ENCODE data around the gene SLC8A2.

Gene SLC8A2

DNA sequence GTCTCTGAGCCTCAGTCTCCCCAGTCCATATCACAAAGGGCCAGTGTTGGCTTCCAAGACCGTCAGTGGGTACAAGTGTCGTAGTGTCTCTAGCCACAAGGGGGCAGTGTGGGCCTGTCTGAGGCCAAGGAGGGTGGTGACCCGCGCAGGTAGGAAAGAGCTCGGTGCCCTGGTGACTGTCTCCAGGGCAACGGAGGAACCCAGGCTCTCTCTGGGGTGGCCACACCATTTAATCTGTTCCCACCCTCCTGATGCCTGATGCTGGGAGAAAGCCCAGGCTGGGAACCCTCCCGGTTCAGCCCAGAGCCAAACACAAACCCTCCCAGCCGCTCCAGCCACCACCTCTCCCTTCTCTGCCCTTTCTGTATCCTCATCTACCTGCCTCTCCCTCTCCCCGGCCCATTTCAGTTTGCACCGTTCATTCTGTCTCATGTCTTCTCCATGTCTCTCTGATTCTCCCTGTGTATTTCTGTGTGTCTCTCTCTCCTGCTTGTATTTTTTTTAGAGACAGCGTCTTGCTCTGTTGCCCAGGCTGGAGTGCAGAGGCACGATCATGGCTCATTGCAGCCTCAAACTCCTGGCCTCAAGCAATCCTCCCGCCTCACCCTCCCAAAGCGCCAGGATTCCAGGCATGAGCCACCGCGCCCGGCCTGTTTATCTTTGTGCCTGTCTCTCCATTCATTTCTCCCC, 34.8 kb downstream of the SLC8A2 start:
- H3K27ac ChIP-seq: no peak overlapping the region
- TF ChIP-seq, protein P1, sequence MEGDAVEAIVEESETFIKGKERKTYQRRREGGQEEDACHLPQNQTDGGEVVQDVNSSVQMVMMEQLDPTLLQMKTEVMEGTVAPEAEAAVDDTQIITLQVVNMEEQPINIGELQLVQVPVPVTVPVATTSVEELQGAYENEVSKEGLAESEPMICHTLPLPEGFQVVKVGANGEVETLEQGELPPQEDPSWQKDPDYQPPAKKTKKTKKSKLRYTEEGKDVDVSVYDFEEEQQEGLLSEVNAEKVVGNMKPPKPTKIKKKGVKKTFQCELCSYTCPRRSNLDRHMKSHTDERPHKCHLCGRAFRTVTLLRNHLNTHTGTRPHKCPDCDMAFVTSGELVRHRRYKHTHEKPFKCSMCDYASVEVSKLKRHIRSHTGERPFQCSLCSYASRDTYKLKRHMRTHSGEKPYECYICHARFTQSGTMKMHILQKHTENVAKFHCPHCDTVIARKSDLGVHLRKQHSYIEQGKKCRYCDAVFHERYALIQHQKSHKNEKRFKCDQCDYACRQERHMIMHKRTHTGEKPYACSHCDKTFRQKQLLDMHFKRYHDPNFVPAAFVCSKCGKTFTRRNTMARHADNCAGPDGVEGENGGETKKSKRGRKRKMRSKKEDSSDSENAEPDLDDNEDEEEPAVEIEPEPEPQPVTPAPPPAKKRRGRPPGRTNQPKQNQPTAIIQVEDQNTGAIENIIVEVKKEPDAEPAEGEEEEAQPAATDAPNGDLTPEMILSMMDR (conservative IDR thresholded peaks at IDR 0.05): peak; percentile 94

GRCh38 chr19:47435883-47436417, 35.7 kb downstream of the SLC8A2 start:
- TF ChIP-seq, protein P1 (conservative IDR thresholded peaks at IDR 0.05): no peak
- no peak overlapping the region for H3K27ac ChIP-seq

GRCh38 chr19:47435196-47435595, 36.5 kb downstream of the SLC8A2 start:
- no peak overlapping the region for H3K27ac ChIP-seq
- TF ChIP-seq, protein P1 (conservative IDR thresholded peaks at IDR 0.05): no peak

DNA sequence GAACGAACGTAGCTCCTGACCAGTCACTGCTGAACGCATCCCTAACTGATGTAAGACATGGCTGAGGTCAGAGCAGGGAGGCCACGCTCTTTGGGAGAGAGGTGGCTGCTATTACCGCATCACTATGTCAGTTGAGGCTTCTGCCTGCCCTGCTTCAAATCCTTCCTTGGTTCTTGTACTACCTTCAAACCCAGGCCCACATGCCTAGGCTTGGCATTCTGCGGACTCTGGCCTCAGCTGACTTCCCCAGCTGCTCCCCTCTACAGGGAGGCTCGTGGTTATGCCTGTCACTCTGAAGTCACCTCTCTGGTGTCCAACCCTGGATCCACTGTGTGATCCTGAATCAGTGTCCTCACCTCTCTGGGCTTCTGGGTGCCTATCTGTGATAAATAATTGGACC, 37.6 kb downstream of the SLC8A2 start:
- no peak overlapping the region for H3K27ac ChIP-seq
- TF ChIP-seq, protein P1 (conservative IDR thresholded peaks at IDR 0.05): no peak

DNA sequence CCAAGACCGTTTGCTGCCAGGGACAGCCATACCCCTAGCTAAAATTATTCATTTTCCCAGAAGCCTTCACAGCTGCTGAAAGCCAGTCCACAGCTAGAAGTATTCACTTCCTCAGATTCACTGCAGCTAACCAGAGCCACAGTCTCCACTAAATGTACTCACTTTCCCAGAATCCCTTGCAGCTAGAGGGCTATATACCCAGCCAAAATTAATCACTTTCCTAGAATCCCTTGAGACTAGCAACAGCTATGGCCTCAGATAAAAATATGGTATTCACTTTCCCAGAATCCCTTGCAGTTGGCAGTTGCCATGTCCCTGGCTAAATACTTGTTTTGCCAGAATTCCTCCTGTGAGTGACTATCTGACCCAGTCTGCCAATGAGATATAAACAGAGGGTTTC, 38.6 kb downstream of the SLC8A2 start:
- no peak overlapping the region for H3K27ac ChIP-seq
- TF ChIP-seq, protein P1 (conservative IDR thresholded peaks at IDR 0.05): no peak

DNA sequence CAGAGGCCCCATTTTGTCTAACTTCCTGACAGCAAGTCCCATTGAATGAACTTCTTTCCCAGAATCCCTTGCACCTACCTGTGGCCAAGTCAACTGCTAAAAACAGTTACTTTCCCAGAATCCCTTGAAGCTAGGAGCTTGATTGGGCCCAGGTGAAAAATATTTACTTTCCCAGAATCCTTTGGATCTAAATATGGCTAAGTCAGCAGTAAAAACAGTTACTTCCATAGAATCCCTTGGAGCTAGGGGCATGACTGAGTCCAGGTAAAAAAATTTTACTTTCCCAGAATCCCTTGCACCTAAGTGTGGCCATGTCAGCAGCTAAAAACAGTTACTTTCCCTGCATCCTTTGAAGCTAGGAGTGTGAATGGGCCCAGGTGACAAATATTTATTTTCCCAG, 39.2 kb downstream of the SLC8A2 start:
- TF ChIP-seq, protein P1 (conservative IDR thresholded peaks at IDR 0.05): no peak
- no peak overlapping the region for H3K27ac ChIP-seq

DNA sequence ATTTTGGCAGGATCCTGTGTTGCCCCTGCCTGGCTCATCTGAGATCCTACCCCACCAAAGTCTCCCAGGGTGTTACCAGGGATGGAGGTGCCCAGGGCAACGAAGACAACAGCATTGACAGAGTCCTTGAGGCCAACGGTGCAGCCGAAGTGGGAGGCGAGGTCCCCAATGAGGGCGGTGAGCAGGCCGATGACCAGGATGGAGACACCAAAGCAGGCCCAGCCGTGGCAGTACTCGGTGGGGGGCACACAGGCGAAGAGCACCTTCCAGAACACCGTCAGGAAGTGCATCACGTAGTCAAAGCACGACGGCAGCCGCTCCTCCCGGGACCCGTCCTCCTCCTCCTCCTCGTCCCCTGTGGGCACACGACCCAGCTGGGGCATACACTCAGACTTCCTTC, 39.6 kb downstream of the SLC8A2 start:
- TF ChIP-seq, protein P1 (conservative IDR thresholded peaks at IDR 0.05): no peak
- no peak overlapping the region for H3K27ac ChIP-seq

All from VCaP (cell line).